Activated CD8-positive, alpha-beta memory T cell treated with anti-CD3 and anti-CD28 coated beads for 4 hours (primary cell): ENCODE measurements around the gene CNOT8.
A peak's percentile ranks its signal among the peaks of the same experiment; 100 is the strongest.
"Not testable (repeated sequence)": the region's sequence is repeated elsewhere in the genome, so short reads cannot be mapped to it uniquely, and the experiment has no call there.

Source experiments
- DNase-seq, 2 donors: peaks; one replicate each; pipeline ENCODE4 v3.0.0-alpha.2; 2020; ENCODE audit warnings: low read depth in 2 of 2

The CNOT8 gene

GRCh38 chr5:154858297-154858971 is at the start of gene CNOT8:
Gene CNOT8, plus strand, starts transcription at chr5:154858627. Its CDS starts 4,652 bp downstream, at chr5:154863279.
- peak; percentile 95 for DNase-seq

GRCh38 chr5:154811239-154811638 is 47.2 kb upstream of the CNOT8 start:
- DNase-seq, result no peak

GRCh38 chr5:154811653-154812465 is 46.6 kb upstream of the CNOT8 start:
- DNase-seq, result peak; percentile 16 to 24

GRCh38 chr5:154813158-154813557 is 45.3 kb upstream of the CNOT8 start:
- no peak for DNase-seq

- DNase-seq, result peak in 1 of 2 donors; percentile 6
Observed at GRCh38 chr5:154813736-154814135, 44.7 kb upstream of the CNOT8 start.

- DNase-seq, result no peak
Observed at GRCh38 chr5:154815025-154815424, 43.4 kb upstream of the CNOT8 start.

GRCh38 chr5:154815684-154816247 is 42.7 kb upstream of the CNOT8 start:
- no peak for DNase-seq

GRCh38 chr5:154816891-154817492 is 41.4 kb upstream of the CNOT8 start:
- DNase-seq, result no peak

GRCh38 chr5:154817815-154818214 is 40.6 kb upstream of the CNOT8 start:
- DNase-seq, result no peak

GRCh38 chr5:154818471-154819116 is 39.8 kb upstream of the CNOT8 start:
- DNase-seq, result no peak

GRCh38 chr5:154819546-154819945 is 38.9 kb upstream of the CNOT8 start:
- DNase-seq, result no peak

- no peak for DNase-seq
Observed at GRCh38 chr5:154820383-154820782, 38.0 kb upstream of the CNOT8 start.

GRCh38 chr5:154822896-154823295 is 35.5 kb upstream of the CNOT8 start:
- DNase-seq, result not testable (repeated sequence)

- no peak for DNase-seq
Observed at GRCh38 chr5:154823605-154824004, 34.8 kb upstream of the CNOT8 start.

GRCh38 chr5:154824070-154824469 is 34.4 kb upstream of the CNOT8 start:
- DNase-seq, result no peak

- DNase-seq, result no peak
Observed at GRCh38 chr5:154829181-154829588, 29.2 kb upstream of the CNOT8 start.

GRCh38 chr5:154829589-154830218 is 28.7 kb upstream of the CNOT8 start:
- DNase-seq, result no peak

- DNase-seq, result no peak
Observed at GRCh38 chr5:154830219-154830595, 28.2 kb upstream of the CNOT8 start.

- DNase-seq, result no peak
Observed at GRCh38 chr5:154830596-154830995, 27.8 kb upstream of the CNOT8 start.

- DNase-seq, result no peak
Observed at GRCh38 chr5:154831451-154831850, 27.0 kb upstream of the CNOT8 start.

GRCh38 chr5:154832804-154833203 is 25.6 kb upstream of the CNOT8 start:
- not testable (repeated sequence) for DNase-seq
